ENCODE data around the gene PTCH1.

DNA sequence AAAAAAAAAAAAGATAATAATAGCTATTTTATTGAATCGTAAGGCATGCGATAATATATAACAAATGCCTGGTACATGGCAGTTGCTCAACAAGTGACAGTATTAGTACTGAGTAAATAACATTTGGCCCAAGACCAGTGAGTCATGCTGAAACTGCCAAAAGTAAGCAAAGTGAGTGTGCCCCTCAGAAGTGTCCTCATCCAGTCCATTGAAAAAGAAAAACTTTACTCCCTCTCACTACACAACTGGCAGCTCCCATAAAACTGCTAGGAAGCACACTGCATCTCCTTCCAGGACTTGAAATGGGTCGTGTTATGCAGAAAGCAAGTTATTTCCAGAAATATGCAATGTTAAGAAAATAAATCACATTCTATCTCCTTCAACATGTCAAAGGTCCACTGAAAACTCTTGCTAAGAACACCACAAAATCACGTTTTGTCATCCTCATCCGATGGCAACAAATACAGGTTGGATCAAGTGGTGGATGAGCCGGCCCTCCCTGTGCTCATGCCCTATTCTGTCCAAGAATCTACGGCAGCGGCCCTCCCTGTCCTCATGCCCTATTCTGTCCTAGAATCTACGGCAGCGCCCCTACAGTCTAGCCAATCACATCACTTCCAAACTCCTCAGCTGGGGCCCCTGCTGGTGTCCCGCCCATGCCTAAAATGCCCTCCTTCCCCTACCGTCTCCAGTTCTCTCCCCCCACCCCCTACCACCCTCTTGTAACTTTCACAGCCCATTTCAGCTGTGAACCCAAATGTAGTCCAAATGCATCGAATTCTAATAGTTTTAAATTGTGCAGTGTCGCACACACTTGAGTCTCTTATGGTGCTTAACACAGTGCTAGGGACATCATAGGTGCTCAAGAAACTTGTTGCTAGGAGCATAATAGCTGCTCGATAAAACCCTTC lies 12.5 kb downstream of the PTCH1 start:
- TF ChIP-seq YY1 (IDR thresholded peaks at IDR 0.05; ENCODE audit: insufficient read depth, insufficient read length) (no peak), SUZ12 (IDR thresholded peaks at IDR 0.05; ENCODE audit: extremely low read depth, insufficient read depth, insufficient read length) (no peak)
